ENCODE measurements around the gene STAT4.

STAT4 gene

GRCh38 chr2:190979906-190980629 lies 170.7 kb downstream of the STAT4 start:
- DNase-seq (ENCODE audit: extremely low read depth, insufficient read length), result no peak
- Histone ChIP-seq H3K27me3 (replicated peaks; ENCODE audit: control insufficient read depth, insufficient read depth, low read length) (no peaks in the 10 kb centered on the region), H3K4me3 (replicated peaks; ENCODE audit: low read depth, low read length) (no peak overlapping the region), H3K36me3 (ENCODE audit: control insufficient read depth, insufficient read depth, low read length) (peaks cover 55% of the 10 kb centered on the region)
- TF ChIP-seq CTCF (IDR thresholded peaks at IDR 0.05; ENCODE audit: insufficient read depth, low read length, poor library complexity, severe bottlenecking), result no peak

Measured in GM06990 (cell line).